Keratinocyte (primary cell): ENCODE data around the gene DUSP16. TPM values are rescaled to one million over a fixed set of nuclear protein-coding genes. Genes with fewer than 3 reads are reported as not detected.

Experiments
- DNase-seq: peaks from one replicate; pipeline ENCODE4 v3.0.0-alpha.2; 2011; ENCODE audit warnings: low read depth, missing footprints, low spot score
- FAIRE-seq: peaks from 2 replicates; lab custom pipeline; 2011; peaks lifted over from hg19 to GRCh38; lab: Jason Lieb, UNC
- H2AFZ ChIP-seq: 2 replicates; pipeline ENCODE4 v1.6.0; 2012; ENCODE audit warnings: low read length, control low read depth, inconsistent platforms; ENCODE audit not compliant: control insufficient read depth
- H3K27ac ChIP-seq: 2 replicates; pipeline ENCODE4 v1.5.1; 2011; ENCODE audit warnings: low read length; ENCODE audit not compliant: control insufficient read depth, insufficient read depth
- H3K27me3 ChIP-seq: 3 replicates; pipeline ENCODE4 v1.6.0; 2011; ENCODE audit warnings: low read length; ENCODE audit not compliant: control insufficient read depth, insufficient read depth; ENCODE audit errors: extremely low read depth
- H3K36me3 ChIP-seq, 2 experiments: 2 replicates in 1 of 2; 3 replicates in 1 of 2; pipeline ENCODE4 v1.5.1; 2011; ENCODE audit warnings: low read length in 2 of 2, mild to moderate bottlenecking in 1 of 2; ENCODE audit not compliant: control insufficient read depth in 2 of 2, insufficient read depth in 2 of 2; ENCODE audit errors: extremely low read depth in 1 of 2
- H3K4me1 ChIP-seq: 3 replicates; pipeline ENCODE4 v1.5.1; 2011; ENCODE audit warnings: low read length; ENCODE audit not compliant: control insufficient read depth, insufficient read depth; ENCODE audit errors: extremely low read depth
- H3K4me2 ChIP-seq: 3 replicates; pipeline ENCODE4 v1.6.0; 2011; ENCODE audit warnings: low read depth, low read length; ENCODE audit not compliant: control insufficient read depth, insufficient read depth; ENCODE audit errors: extremely low read depth
- H3K4me3 ChIP-seq, 3 experiments: fragments of 200-600 bp in 1 of 3; sonication (generic) in 1 of 3; 2 replicates in 2 of 3; 3 replicates in 1 of 3; pipeline ENCODE4 v1.5.1; 2011 to 2016; ENCODE audit warnings: low read length in 3 of 3, mild to moderate bottlenecking in 3 of 3, control low read depth in 2 of 3, inconsistent platforms in 1 of 3, low read depth in 1 of 3, mixed read lengths in 1 of 3, mixed run types in 1 of 3, moderate library complexity in 1 of 3; ENCODE audit not compliant: control insufficient read depth in 2 of 3, insufficient read depth in 2 of 3; ENCODE audit errors: extremely low read depth in 1 of 3
- H3K79me2 ChIP-seq: 2 replicates; pipeline ENCODE4 v1.6.0; 2012; ENCODE audit warnings: low read length; ENCODE audit not compliant: control insufficient read depth, insufficient read depth
- H3K9ac ChIP-seq: 3 replicates; pipeline ENCODE4 v1.6.0; 2011; ENCODE audit warnings: low read length; ENCODE audit not compliant: control insufficient read depth, insufficient read depth; ENCODE audit errors: extremely low read depth
- H3K9me1 ChIP-seq: 3 replicates; pipeline ENCODE4 v1.6.0; 2011; ENCODE audit warnings: low read length; ENCODE audit not compliant: control insufficient read depth, insufficient read depth; ENCODE audit errors: extremely low read depth
- H3K9me3 ChIP-seq: 2 replicates; pipeline ENCODE4 v1.5.1; 2012; ENCODE audit warnings: low read depth, low read length; ENCODE audit not compliant: control insufficient read depth
- H4K20me1 ChIP-seq: 3 replicates; pipeline ENCODE4 v1.6.0; 2011; ENCODE audit warnings: low read length; ENCODE audit not compliant: control insufficient read depth, insufficient read depth; ENCODE audit errors: extremely low read depth
- CTCF ChIP-seq, 3 experiments: IDR thresholded peaks in 1 of 3; conservative IDR thresholded peaks in 1 of 3; optimal IDR thresholded peaks in 1 of 3; 2 replicates in 2 of 3; 3 replicates in 1 of 3; pipeline versions ENCODE3 to v1.5.1; 2011; ENCODE audit warnings: low read length in 3 of 3, mild to moderate bottlenecking in 3 of 3, moderate library complexity in 2 of 3, control low read depth in 1 of 3, inconsistent platforms in 1 of 3; ENCODE audit not compliant: insufficient read depth in 2 of 3; ENCODE audit errors: extremely low read depth in 1 of 3
- EZH2 ChIP-seq: IDR thresholded peaks from one replicate; pipeline ENCODE4 v1.6.1; 2012; ENCODE audit warnings: inconsistent platforms, mild to moderate bottlenecking, low read length, moderate library complexity
- dilution Hi-C: fragments of 300-500 bp; cut with MboI; formaldehyde crosslinking; loops from one replicate; pipeline ENCODE4 v1.7.0; 2020; ENCODE audit warnings: low sequenced_read_pairs; ENCODE audit not compliant: extremely low pct_ligation_motif_present
- polyA plus RNA-seq, 5 experiments: library from polyadenylated mRNA; depleted of rRNA in 3 of 5; stranded (reverse) in 3 of 5; stranded (forward) in 1 of 5; unstranded in 1 of 5; fragments of >200 nt; gene quantifications; 1 replicate in 1 of 5; 2 replicates in 3 of 5; 3 replicates in 1 of 5; pipeline versions ENCODE4 v1.2.1 to v1.2.3, GENCODE V29; 2011 to 2012; ENCODE audit warnings: missing spikeins in 2 of 5, low read depth in 1 of 5, low replicate concordance in 1 of 5

The DUSP16 gene
- polyA plus RNA-seq, 1 donor (not counting 4 experiments of a cell fraction or from before 2014, with no cell fraction given), result 9.3 TPM

GRCh38 chr12:12482959-12483358, 79.7 kb downstream of the DUSP16 start:
- Histone ChIP-seq H3K4me3 (no peak overlapping the region), H2AFZ (no peak overlapping the region), H3K4me1 (no peaks in the 10 kb centered on the region), H3K27ac (no peak overlapping the region), H3K9me1 (no peaks in the 10 kb centered on the region), H3K36me3 (peaks cover 0 to 12% of the 10 kb centered on the region in 2 experiments), H3K9me3 (no peaks in the 10 kb centered on the region), H3K9ac (no peak overlapping the region), H3K27me3 (no peaks in the 10 kb centered on the region), H4K20me1 (no peaks in the 10 kb centered on the region), H3K79me2 (no peaks in the 10 kb centered on the region), H3K4me2 (no peak overlapping the region)
- TF ChIP-seq EZH2 (no peak), CTCF (optimal IDR thresholded peaks at IDR 0.05 in 1 of 3, IDR thresholded peaks at IDR 0.05 in 1 of 3, conservative IDR thresholded peaks at IDR 0.05 in 1 of 3; ENCODE audit: extremely low read depth in 1 of 3, insufficient read depth in 2 of 3, low read length in 3 of 3) (no peak)
- DNase-seq (no peak), FAIRE-seq (no peak)
- dilution Hi-C loops, result no loop called here

- H3K27ac ChIP-seq, result no peak overlapping the region
- no peak overlapping the region for H3K9ac ChIP-seq
- no peaks in the 10 kb centered on the region for H3K9me1 ChIP-seq
- H3K36me3 ChIP-seq, result peaks cover 1 to 14% of the 10 kb centered on the region in 2 experiments
- H3K4me2 ChIP-seq, result no peak overlapping the region
- no peak for TF ChIP-seq CTCF (optimal IDR thresholded peaks at IDR 0.05 in 1 of 3, IDR thresholded peaks at IDR 0.05 in 1 of 3, conservative IDR thresholded peaks at IDR 0.05 in 1 of 3; ENCODE audit: extremely low read depth in 1 of 3, insufficient read depth in 2 of 3, low read length in 3 of 3)
- no peak for TF ChIP-seq EZH2
- no peaks in the 10 kb centered on the region for H3K4me1 ChIP-seq
- no peak overlapping the region for H3K4me3 ChIP-seq
- no peaks in the 10 kb centered on the region for H3K79me2 ChIP-seq
- DNase-seq (no peak), FAIRE-seq (no peak)
- no peaks in the 10 kb centered on the region for H4K20me1 ChIP-seq
- no peaks in the 10 kb centered on the region for H3K9me3 ChIP-seq
- no peaks in the 10 kb centered on the region for H3K27me3 ChIP-seq
- no peak overlapping the region for H2AFZ ChIP-seq
- dilution Hi-C loops, result no loop called here
These were observed 80.4 kb downstream of the DUSP16 start for GRCh38 chr12:12482150-12482761.
